ENCODE data around the gene PDE4B. TPM values are rescaled to one million over a fixed set of nuclear protein-coding genes. Genes with fewer than 3 reads are reported as not detected.

PDE4B gene
- total RNA-seq, 2 experiments from 2014 or later: 2.4 to 3.1 TPM

GRCh38 chr1:65924471-65924870 lies 131.8 kb downstream of the PDE4B start:
- H3K36me3 ChIP-seq (ENCODE audit: insufficient read depth, low read length): no peaks in the 10 kb centered on the region
- H2AFZ ChIP-seq (ENCODE audit: low read length): no peak overlapping the region
- no peak for DNase-seq (ENCODE audit: low spot score)
- intact Hi-C loops (cut with micrococcal nuclease; ENCODE audit: unreplicated experiment): no loop called here
- POLR2A ChIA-PET: no interaction called here
- TF ChIP-seq CTCF (conservative IDR thresholded peaks at IDR 0.05; ENCODE audit: low read length) (no peak), EZH2phosphoT487 (IDR thresholded peaks at IDR 0.05; ENCODE audit: borderline replicate concordance, low read depth, low read length) (no peak)
- H3K4me3 ChIP-seq (ENCODE audit: low read depth, low read length, poor library complexity, severe bottlenecking): no peak overlapping the region
- no TSS peak for BruUV-seq (replicated peaks)
- no peak overlapping the region for H3K4me2 ChIP-seq (ENCODE audit: low read length)
- H3K9me3 ChIP-seq (ENCODE audit: low read length): no peaks in the 10 kb centered on the region
- no peaks in the 10 kb centered on the region for H3K79me2 ChIP-seq (ENCODE audit: insufficient read depth, low read depth, low read length)
- CTCF ChIA-PET (ENCODE audit: unreplicated experiment): no interaction called here
- H3K4me1 ChIP-seq (ENCODE audit: insufficient read depth, low read length, poor library complexity, severe bottlenecking): no peaks in the 10 kb centered on the region
- H4K20me1 ChIP-seq (ENCODE audit: insufficient read depth, low read length): no peaks in the 10 kb centered on the region
- no peak overlapping the region for H3K27ac ChIP-seq (ENCODE audit: low read depth, low read length, poor library complexity, severe bottlenecking)
- no peaks in the 10 kb centered on the region for H3K9me2 ChIP-seq (ENCODE audit: insufficient read depth, low read length)

- CTCF ChIA-PET (ENCODE audit: unreplicated experiment): no interaction called here
- POLR2A ChIA-PET: interaction anchor here (0.8 to 1.5 kb wide), 2 partner anchors 8 to 16 kb away, joined by 3 read pairs; no protein-coding TSS in a partner anchor
- Histone ChIP-seq H2AFZ (ENCODE audit: low read length) (no peak overlapping the region), H3K9me2 (ENCODE audit: insufficient read depth, low read length) (no peaks in the 10 kb centered on the region), H3K9me3 (ENCODE audit: low read length) (no peaks in the 10 kb centered on the region), H3K4me1 (ENCODE audit: insufficient read depth, low read length, poor library complexity, severe bottlenecking) (no peaks in the 10 kb centered on the region), H4K20me1 (ENCODE audit: insufficient read depth, low read length) (no peaks in the 10 kb centered on the region), H3K27ac (ENCODE audit: low read depth, low read length, poor library complexity, severe bottlenecking) (no peak overlapping the region), H3K4me3 (ENCODE audit: low read depth, low read length, poor library complexity, severe bottlenecking) (no peak overlapping the region), H3K36me3 (ENCODE audit: insufficient read depth, low read length) (no peaks in the 10 kb centered on the region), H3K4me2 (ENCODE audit: low read length) (no peak overlapping the region), H3K79me2 (ENCODE audit: insufficient read depth, low read depth, low read length) (no peaks in the 10 kb centered on the region)
- TF ChIP-seq CTCF (conservative IDR thresholded peaks at IDR 0.05; ENCODE audit: low read length): no peak
- no peak for TF ChIP-seq EZH2phosphoT487 (IDR thresholded peaks at IDR 0.05; ENCODE audit: borderline replicate concordance, low read depth, low read length)
- intact Hi-C loops (cut with micrococcal nuclease; ENCODE audit: unreplicated experiment): no loop called here
- no peak for DNase-seq (ENCODE audit: low spot score)
- BruUV-seq (replicated peaks): no TSS peak
These were observed 145.8 kb downstream of the PDE4B start for GRCh38 chr1:65938506-65938905.

GRCh38 chr1:65939191-65939590 lies 146.5 kb downstream of the PDE4B start:
- Histone ChIP-seq H2AFZ (ENCODE audit: low read length) (no peak overlapping the region), H3K9me2 (ENCODE audit: insufficient read depth, low read length) (no peaks in the 10 kb centered on the region), H3K4me1 (ENCODE audit: insufficient read depth, low read length, poor library complexity, severe bottlenecking) (no peaks in the 10 kb centered on the region), H3K9me3 (ENCODE audit: low read length) (no peaks in the 10 kb centered on the region), H3K4me3 (ENCODE audit: low read depth, low read length, poor library complexity, severe bottlenecking) (no peak overlapping the region), H3K4me2 (ENCODE audit: low read length) (no peak overlapping the region), H3K27ac (ENCODE audit: low read depth, low read length, poor library complexity, severe bottlenecking) (no peak overlapping the region), H4K20me1 (ENCODE audit: insufficient read depth, low read length) (no peaks in the 10 kb centered on the region), H3K79me2 (ENCODE audit: insufficient read depth, low read depth, low read length) (no peaks in the 10 kb centered on the region), H3K36me3 (ENCODE audit: insufficient read depth, low read length) (no peaks in the 10 kb centered on the region)
- no peak for DNase-seq (ENCODE audit: low spot score)
- no TSS peak for BruUV-seq (replicated peaks)
- intact Hi-C loops (cut with micrococcal nuclease; ENCODE audit: unreplicated experiment): no loop called here
- ChIA-PET POLR2A (interaction anchor here (0.9 to 1.5 kb wide), 2 partner anchors 14 to 15 kb away, joined by 3 read pairs; no protein-coding TSS in a partner anchor), CTCF (ENCODE audit: unreplicated experiment) (no interaction called here)
- TF ChIP-seq CTCF (conservative IDR thresholded peaks at IDR 0.05; ENCODE audit: low read length): no peak
